ENCODE measurements around the gene SMIM28.

SMIM28 gene

DNA sequence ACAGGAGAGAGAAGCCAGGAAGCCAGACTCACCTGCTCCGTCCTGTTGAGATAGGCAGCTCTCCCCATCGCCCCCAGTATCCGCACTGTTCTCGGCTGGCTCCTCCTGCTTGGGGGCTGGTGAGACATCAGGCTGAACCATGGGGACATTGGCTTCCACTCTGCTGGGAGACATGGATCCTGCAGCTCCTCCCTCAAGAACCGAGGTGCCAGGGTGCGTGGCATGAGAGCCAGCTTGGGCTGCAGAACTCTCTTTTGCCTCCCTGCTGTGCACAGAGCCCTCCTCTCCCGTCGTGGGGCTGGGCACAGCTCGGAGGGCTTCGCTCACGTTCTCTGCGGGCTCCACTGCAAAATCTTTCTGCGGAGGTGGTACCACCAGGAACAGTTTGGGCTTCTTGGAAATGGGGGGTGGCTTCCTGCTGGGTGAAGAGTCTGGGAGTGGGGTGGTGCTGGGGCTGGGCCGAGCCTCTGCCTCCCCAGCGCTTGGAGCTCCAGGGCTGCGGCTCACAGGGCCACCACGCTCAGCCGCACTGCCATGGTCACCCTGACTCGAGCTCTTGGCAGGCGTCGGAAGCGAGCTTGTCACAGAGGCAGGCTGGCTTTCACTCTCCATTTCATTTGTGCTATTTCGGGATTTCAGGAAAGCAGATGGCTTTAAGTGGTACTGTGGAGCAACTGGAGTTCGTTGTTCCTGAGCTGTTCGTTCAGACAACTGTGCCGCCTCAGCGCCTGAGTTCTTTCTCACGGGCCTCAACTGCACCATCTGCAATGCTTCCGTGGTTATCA is 52.8 kb downstream of the SMIM28 start:
- DNase-seq (ENCODE audit: low read depth, low spot score): no peak

DNA sequence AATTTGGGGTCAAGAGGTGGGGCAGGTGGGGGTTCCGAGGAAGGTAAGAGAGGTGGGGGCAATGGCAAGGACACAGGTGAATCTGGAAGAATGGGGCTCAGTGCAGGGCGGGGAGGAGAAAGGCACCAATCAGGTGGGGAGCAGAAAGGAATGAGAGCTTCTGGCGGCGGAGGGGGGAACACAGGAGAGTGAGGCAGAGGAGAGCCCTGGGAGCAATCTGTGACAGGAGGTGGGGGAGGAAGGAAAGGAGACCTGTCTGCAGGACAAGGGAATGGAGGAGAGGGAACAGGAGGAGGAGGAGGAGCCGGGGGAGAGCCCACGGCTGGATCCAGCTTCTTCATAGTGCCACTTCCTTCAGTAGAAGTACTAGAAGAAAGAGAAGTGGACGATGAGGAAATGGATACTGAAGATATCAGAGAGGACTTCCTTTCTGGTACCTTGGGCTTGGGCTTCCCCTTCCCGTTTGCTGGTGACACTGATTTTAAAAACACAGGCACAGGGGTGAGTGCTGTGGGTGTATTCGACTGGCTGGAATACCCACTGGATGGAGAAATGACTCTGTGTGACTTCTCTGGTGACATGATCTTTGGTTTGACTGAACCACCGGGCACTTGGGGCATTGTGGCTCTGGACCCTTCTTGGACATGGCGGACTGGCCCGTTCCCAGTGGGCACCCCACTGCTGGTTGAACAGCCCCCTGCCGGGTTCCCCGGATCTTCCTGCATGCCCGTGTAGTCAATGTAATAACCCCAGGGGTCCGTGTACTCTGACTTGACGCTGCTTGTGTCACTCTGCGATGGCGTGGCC is 53.8 kb downstream of the SMIM28 start:
- DNase-seq (ENCODE audit: low read depth, low spot score): no peak

DNA sequence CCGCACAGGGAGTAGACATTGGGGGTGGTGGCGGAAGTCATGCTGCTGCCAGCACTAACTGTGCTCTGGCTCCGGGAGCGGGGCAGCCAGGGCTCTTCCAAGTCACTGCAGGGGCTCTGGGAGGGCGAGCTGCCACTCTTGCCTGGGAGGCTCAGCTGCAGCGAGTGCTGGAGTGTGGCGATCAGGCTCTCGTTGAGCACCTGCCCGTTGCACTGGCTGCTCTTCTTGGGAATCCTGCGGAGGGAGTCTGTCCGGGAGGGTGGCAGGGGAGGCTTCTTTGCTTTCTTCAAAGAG is 54.3 kb downstream of the SMIM28 start:
- DNase-seq (ENCODE audit: low read depth, low spot score): no peak

Measured in brain pericyte (primary cell).